ENCODE measurements around the gene KRTAP2-2.

The KRTAP2-2 gene

GRCh38 chr17:41020336-41020735, 34.7 kb downstream of the KRTAP2-2 start:
- no peak for DNase-seq

GRCh38 chr17:41019415-41019814, 35.6 kb downstream of the KRTAP2-2 start:
- no peak for DNase-seq

- no peak for DNase-seq
These were observed 36.5 kb downstream of the KRTAP2-2 start for GRCh38 chr17:41018541-41018940.

DNA sequence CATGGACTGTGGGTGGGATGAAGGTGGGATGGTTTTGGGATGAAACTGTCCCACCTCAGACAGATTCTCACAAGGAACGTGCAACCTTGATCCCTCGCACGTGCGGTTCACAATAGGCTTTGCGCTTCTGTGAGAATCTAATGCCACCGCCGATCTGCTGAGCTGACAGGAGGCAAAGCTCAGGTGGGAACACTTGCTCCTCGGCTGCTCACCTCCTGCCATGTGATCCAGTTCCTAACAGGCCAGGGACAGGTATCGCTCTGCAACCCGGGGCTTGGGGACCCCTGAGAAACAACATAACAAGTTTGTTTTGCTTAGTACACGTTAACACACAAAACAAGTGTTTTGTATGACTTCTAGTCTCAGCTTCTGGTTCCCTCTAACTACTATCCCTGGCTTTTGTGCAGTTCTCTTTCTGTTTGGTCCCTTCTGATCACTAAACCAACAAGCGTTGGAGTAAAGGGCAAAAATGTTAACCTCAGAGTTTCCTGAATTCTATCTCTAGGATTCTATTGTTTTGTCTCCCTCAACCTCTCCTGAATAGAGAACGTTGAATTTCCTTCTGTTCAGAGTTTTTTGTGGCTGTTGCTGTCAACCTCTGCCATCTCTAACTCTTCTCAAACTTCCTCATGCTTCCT, 38.3 kb downstream of the KRTAP2-2 start:
- DNase-seq: no peak

DNA sequence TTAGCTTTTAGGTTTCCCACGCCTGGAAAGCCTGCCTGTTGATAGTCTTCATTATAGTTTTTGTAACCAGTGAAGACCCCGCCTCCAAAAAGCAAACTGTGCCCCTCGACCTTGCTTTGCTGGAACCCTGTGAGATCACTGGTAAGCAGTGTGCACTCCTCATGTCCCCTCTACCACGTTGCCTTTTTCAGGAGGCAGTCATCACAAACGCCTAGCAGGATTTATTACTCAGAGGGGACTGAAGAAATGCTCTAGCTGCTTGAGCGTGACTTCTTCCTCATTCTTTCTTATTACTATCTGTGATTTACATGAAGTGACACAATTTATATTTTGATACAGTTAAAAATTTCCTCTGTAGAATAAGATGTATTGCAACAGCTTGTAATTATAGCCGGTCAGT, 39.6 kb downstream of the KRTAP2-2 start:
- no peak for DNase-seq

DNA sequence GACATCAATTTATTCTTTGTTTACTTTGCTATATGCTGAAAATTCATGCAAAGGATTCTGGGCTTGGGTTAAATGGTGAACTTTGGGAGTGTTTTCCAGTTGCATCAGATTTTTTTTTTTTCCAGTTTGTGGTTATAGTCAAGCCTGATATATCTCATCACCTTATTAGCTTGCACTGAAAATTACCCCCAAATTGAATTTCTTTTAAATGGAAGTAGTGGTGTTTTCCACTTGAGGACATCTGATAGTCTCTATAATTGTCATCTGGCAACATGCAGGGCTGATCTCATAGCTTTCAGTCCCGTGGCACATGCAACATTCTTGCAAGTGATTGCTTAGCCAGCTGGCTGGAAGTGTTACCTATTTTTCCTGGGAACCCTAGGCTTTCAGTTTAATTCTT, 41.4 kb downstream of the KRTAP2-2 start:
- no peak for DNase-seq

GRCh38 chr17:41013181-41013580, 41.8 kb downstream of the KRTAP2-2 start:
- no peak for DNase-seq

DNA sequence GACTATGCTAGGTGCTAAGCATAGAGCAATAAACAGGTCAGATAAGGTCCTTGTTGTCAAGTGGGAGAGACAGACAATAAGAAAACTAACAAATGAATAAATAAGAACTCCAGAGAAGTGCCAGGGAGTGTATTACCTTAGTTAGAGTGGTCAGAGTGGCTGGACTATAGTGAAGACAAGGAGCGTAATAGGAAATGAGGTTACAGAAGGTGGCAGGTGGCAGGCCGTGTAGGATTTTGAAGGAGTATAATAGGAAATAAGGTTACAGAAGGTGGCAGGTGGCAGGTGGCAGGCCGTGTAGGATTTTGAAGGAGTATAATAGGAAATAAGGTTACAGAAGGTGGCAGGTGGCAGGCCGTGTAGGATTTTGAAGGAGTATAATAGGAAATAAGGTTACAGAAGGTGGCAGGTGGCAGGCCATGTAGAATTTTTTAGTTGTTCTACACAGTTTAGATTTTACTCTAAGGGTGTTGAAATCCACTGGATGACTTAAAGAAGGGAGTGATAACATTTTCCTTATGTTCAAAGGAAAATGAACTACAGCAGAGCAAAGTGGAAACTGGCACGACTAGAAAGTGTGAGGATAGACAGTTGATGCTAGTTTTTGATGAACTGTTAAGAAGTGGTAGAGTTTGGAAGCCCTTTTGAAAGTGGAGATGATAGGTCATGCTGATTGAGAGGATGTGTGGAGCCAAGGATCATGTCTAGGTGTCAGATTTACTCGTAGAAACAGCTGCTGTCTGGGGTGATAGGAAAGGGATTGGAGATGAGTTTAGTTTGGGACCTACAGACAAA, 42.5 kb downstream of the KRTAP2-2 start:
- no peak for DNase-seq

- no peak for DNase-seq
These were observed 44.6 kb downstream of the KRTAP2-2 start for GRCh38 chr17:41010441-41010840.

DNA sequence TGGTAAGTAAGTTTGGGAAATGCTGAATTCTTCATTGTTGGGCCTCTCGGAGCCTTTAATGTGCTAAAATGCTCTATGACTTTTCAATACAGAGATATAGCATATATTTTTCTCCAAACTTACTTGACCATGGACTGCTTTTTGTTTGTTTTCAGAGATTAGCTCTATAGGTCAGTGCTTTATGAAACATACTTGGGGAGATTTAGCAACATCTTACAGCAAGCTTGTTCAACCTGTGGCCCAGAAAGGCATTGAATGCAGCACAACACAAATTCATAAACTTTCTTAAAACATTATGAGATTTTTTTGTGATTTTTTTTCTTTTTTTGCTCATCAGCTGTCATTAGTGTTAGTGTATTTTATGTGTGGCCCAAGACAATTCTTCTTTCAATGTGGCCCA, 45.1 kb downstream of the KRTAP2-2 start:
- DNase-seq: no peak

- DNase-seq: no peak
These were observed 45.7 kb downstream of the KRTAP2-2 start for GRCh38 chr17:41009301-41009760.

- DNase-seq: no peak
These were observed 46.2 kb downstream of the KRTAP2-2 start, which contains the start of gene KRTAP3-1 for GRCh38 chr17:41008811-41009210. Gene KRTAP3-1 (minus strand): TSS chr17:41009128. CDS start chr17:41009074, 54 bp downstream.
